HG02571 (cell line): ENCODE data around the gene FOXJ3.

Source experiments
- ATAC-seq: cut with Tn5 transposase; IDR thresholded peaks from one replicate; pipeline ENCODE4 v1.9.1; 2021; ENCODE audit warnings: mild to moderate bottlenecking, moderate library complexity; ENCODE audit not compliant: unreplicated experiment

The FOXJ3 gene

GRCh38 chr1:42171679-42172266 is 163.3 kb downstream of the FOXJ3 start:
- no peak for ATAC-seq

GRCh38 chr1:42170779-42171621 is 164.0 kb downstream of the FOXJ3 start:
- ATAC-seq: no peak

- no peak for ATAC-seq
Measured at GRCh38 chr1:42168763-42169162, 166.3 kb downstream of the FOXJ3 start.

GRCh38 chr1:42168391-42168670 is 166.7 kb downstream of the FOXJ3 start:
- ATAC-seq: no peak

GRCh38 chr1:42167611-42168390 is 167.2 kb downstream of the FOXJ3 start:
- ATAC-seq: no peak

GRCh38 chr1:42165511-42166210 is 169.4 kb downstream of the FOXJ3 start:
- ATAC-seq: no peak

GRCh38 chr1:42164551-42165420 is 170.2 kb downstream of the FOXJ3 start, which contains the start of gene GUCA2A:
Gene GUCA2A (minus strand): TSS chr1:42164745. CDS start chr1:42164712, 33 bp downstream.
- no peak for ATAC-seq

- no peak for ATAC-seq
Measured at GRCh38 chr1:42163536-42164503, 171.2 kb downstream of the FOXJ3 start.

GRCh38 chr1:42163114-42163513 is 171.9 kb downstream of the FOXJ3 start:
- no peak for ATAC-seq

- no peak for ATAC-seq
Measured at GRCh38 chr1:42162181-42162580, 172.9 kb downstream of the FOXJ3 start.

GRCh38 chr1:42158189-42158588 is 176.8 kb downstream of the FOXJ3 start:
- ATAC-seq: no peak

- ATAC-seq: no peak
Measured at GRCh38 chr1:42157667-42158066, 177.4 kb downstream of the FOXJ3 start.

- ATAC-seq: no peak
Measured at GRCh38 chr1:42155362-42155761, 179.7 kb downstream of the FOXJ3 start.

- no peak for ATAC-seq
Measured at GRCh38 chr1:42154685-42155084, 180.3 kb downstream of the FOXJ3 start.

GRCh38 chr1:42153624-42154023 is 181.4 kb downstream of the FOXJ3 start:
- ATAC-seq: no peak

GRCh38 chr1:42152907-42153600 is 182.0 kb downstream of the FOXJ3 start, which contains the start of gene GUCA2B:
Gene GUCA2B (plus strand): TSS chr1:42153410. CDS start chr1:42153451, 41 bp downstream.
- no peak for ATAC-seq

GRCh38 chr1:42152119-42152518 is 182.9 kb downstream of the FOXJ3 start:
- ATAC-seq: no peak

- no peak for ATAC-seq
Measured at GRCh38 chr1:42150651-42151050, 184.4 kb downstream of the FOXJ3 start.
